ENCODE measurements around the gene GRAMD1A. TPM values are rescaled to one million over a fixed set of nuclear protein-coding genes. Genes with fewer than 3 reads are reported as not detected.

The GRAMD1A gene
- total RNA-seq, 2 experiments from 2014 or later = 221 to 229 TPM

DNA sequence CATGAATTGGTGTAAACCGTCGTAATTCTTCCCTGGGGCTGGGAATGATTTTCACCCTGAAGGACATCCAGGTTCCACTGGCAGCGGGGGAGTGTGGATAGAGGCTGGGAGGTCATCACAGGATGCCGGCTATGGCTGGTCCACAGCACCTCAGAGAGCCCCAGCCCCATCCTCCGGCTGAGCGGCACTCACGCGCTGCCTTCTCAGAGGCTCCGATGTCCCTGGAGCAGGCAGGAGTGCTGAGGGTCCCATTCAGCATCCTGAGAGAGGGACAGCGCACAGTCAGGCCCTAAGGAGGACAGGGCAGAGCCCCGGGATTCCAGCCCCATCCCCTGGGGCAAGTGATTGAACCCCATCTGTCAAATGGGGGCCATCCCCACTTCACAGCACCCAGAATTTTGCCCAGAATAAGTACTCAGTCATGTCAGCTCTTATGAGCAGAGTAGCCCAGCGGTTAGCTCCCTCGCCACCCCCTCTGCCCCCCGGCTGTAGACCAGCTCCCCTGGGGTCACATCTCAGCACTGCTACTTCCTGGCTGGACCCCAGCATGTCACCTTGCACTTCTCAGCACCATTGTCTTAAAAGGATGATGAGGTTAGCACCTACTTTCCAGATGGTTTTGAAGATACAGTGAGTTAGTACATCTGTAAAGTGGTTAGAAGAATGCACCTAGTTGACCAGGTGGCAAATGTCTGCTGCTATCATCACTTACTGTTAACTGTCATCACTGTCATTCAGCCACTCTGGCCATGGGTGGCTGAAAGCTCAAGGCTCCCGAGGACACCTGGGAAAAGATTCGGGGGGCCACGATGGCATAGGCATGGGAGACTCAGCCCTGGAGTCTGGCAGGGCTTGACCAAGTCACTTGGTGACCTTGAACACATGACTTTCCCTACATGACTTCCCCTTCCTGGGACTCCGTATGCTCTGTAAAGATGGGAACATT, 11.9 kb downstream of the GRAMD1A start:
- peak overlapping the region; percentile 83 for H3K4me3 Mint-ChIP-seq
- Histone ChIP-seq H3K4me1 (ENCODE audit: insufficient read depth, low read length) (peaks cover 77% of the 10 kb centered on the region), H3K4me3 (ENCODE audit: low read length) (no peak overlapping the region), H3K9me3 (ENCODE audit: control insufficient read depth in 1 of 2, insufficient read depth in 1 of 2, low read length in 2 of 2) (no peaks in the 10 kb centered on the region), H3K27ac (ENCODE audit: low read depth in 1 of 2, low read length in 2 of 2) (peak overlapping the region; percentile 18 to 62), H3K36me3 (ENCODE audit: insufficient read depth, low read length) (peaks cover 59% of the 10 kb centered on the region), H3K27me3 (ENCODE audit: control insufficient read depth in 1 of 2, insufficient read depth in 2 of 2, low read length in 2 of 2) (no peaks in the 10 kb centered on the region)
- peaks cover 67% of the 10 kb centered on the region for H3K36me3 Mint-ChIP-seq (ENCODE audit: low read depth)
- intact Hi-C loops (cut with DNase I, micrococcal nuclease) = loop anchor here in 1 of 2 experiments (5.0 kb wide), 3 partner anchors 155 to 280 kb away; partner anchors contain the start of gene ZNF181
- DNase-seq (peak in 2 of 14 experiments; percentile 24 to 45), ATAC-seq (ENCODE audit: poor library complexity) (no peak)
- CTCF ChIA-PET = interaction anchor here (1.2 to 3.3 kb wide), 5 partner anchors 10 to 38 kb away, joined by 3 to 50 read pairs (median 5); no protein-coding TSS in a partner anchor
- peak overlapping the region; percentile 91 for H3K27ac Mint-ChIP-seq
- H3K27me3 Mint-ChIP-seq = no peaks in the 10 kb centered on the region
- peaks cover 67% of the 10 kb centered on the region for H3K4me1 Mint-ChIP-seq (ENCODE audit: low read depth)
- TF ChIP-seq, protein P1, sequence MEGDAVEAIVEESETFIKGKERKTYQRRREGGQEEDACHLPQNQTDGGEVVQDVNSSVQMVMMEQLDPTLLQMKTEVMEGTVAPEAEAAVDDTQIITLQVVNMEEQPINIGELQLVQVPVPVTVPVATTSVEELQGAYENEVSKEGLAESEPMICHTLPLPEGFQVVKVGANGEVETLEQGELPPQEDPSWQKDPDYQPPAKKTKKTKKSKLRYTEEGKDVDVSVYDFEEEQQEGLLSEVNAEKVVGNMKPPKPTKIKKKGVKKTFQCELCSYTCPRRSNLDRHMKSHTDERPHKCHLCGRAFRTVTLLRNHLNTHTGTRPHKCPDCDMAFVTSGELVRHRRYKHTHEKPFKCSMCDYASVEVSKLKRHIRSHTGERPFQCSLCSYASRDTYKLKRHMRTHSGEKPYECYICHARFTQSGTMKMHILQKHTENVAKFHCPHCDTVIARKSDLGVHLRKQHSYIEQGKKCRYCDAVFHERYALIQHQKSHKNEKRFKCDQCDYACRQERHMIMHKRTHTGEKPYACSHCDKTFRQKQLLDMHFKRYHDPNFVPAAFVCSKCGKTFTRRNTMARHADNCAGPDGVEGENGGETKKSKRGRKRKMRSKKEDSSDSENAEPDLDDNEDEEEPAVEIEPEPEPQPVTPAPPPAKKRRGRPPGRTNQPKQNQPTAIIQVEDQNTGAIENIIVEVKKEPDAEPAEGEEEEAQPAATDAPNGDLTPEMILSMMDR (IDR thresholded peaks at IDR 0.05) = no peak
- H3K9me3 Mint-ChIP-seq = no peaks in the 10 kb centered on the region
- POLR2A ChIA-PET = interaction anchor here (1.0 to 11.9 kb wide), 4 partner anchors 13 to 49 kb away, joined by 4 to 205 read pairs (median 52); partner anchors contain the start of genes GRAMD1A and ZNF792

DNA sequence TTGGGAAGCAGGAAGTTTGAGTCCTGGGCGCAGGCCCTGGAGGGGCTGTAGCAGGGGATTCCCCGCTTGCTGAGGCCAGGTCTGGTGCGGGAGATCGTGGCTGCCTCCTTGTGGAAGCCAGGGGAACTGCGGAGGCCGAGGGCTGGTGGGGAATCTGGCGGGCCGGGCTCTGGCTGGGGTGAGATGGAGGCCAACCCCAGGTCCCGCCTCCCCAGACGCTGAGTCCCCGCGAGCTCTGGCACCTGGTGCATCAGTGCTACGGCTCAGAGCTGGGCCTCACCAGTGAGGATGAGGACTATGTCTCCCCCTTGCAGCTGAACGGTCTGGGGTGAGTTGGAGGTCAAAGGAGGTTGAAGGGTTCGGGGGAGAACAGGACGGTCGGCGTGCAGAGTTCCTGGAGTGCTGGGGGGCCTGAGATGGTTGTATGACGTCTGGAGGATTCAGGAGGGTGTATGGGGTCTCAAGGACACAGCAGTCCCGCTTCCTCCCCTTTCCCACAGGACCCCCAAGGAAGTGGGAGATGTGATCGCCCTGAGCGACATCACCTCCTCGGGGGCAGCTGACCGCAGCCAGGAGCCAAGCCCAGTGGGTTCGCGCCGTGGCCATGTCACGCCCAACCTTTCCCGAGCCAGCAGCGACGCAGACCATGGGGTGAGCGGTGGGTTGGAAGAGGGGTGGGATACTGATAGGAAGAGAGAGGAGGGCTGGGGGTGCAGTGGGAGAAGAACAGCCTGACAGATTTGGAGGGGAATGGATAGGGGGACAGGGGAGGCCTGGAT, 13.1 kb downstream of the GRAMD1A start:
- peak overlapping the region; percentile 87 for H3K4me3 Mint-ChIP-seq
- H3K9me3 ChIP-seq (ENCODE audit: control insufficient read depth in 1 of 2, insufficient read depth in 1 of 2, low read length in 2 of 2) = no peaks in the 10 kb centered on the region
- no peaks in the 10 kb centered on the region for H3K9me3 Mint-ChIP-seq
- intact Hi-C loops (cut with DNase I, micrococcal nuclease) = loop anchor here (1.0 to 5.0 kb wide), 5 partner anchors 12 to 281 kb away; partner anchors contain the start of gene ZNF181 (in 1 of the 2)
- peak overlapping the region; percentile 48 for H3K4me3 ChIP-seq (ENCODE audit: low read length)
- H3K4me1 Mint-ChIP-seq (ENCODE audit: low read depth) = peaks cover 73% of the 10 kb centered on the region
- H3K4me1 ChIP-seq (ENCODE audit: insufficient read depth, low read length) = peaks cover 82% of the 10 kb centered on the region
- TF ChIP-seq, protein P1 (IDR thresholded peaks at IDR 0.05) = peak; percentile 94
- H3K27ac ChIP-seq (ENCODE audit: low read depth in 1 of 2, low read length in 2 of 2) = peak overlapping the region; percentile 79 to 87
- peak; percentile 82 for ATAC-seq (ENCODE audit: poor library complexity)
- peak; percentile 74 to 91 (median 82) for DNase-seq
- H3K36me3 Mint-ChIP-seq (ENCODE audit: low read depth) = peaks cover 78% of the 10 kb centered on the region
- peaks cover 69% of the 10 kb centered on the region for H3K36me3 ChIP-seq (ENCODE audit: insufficient read depth, low read length)
- ChIA-PET CTCF (interaction anchor here (0.5 to 3.3 kb wide), 6 partner anchors 11 to 40 kb away, joined by 3 to 50 read pairs (median 4); no protein-coding TSS in a partner anchor), POLR2A (interaction anchor here (0.9 to 11.9 kb wide), 10 partner anchors 12 to 197 kb away, joined by 3 to 205 read pairs (median 6); partner anchors contain the start of genes GRAMD1A, ZNF30 and ZNF792)
- no peaks in the 10 kb centered on the region for H3K27me3 ChIP-seq (ENCODE audit: control insufficient read depth in 1 of 2, insufficient read depth in 2 of 2, low read length in 2 of 2)
- no peaks in the 10 kb centered on the region for H3K27me3 Mint-ChIP-seq
- H3K27ac Mint-ChIP-seq = peak overlapping the region; percentile 91

Data from CD4-positive, alpha-beta T cell (primary cell).